Epidermal melanocyte (primary cell): ENCODE data around the gene CDC42BPB.

ENCODE experiments used
- DNase-seq: peaks from one replicate; pipeline ENCODE4 v3.0.0; 2011; ENCODE audit warnings: low spot score; ENCODE audit not compliant: insufficient read length

The CDC42BPB gene

GRCh38 chr14:103073367-103073875 lies 16.1 kb upstream of the CDC42BPB start:
- no peak for DNase-seq

- no peak for DNase-seq
These were observed 15.4 kb upstream of the CDC42BPB start for GRCh38 chr14:103072595-103073366.

GRCh38 chr14:103071544-103072251 lies 14.3 kb upstream of the CDC42BPB start:
- no peak for DNase-seq

GRCh38 chr14:103070971-103071542 lies 13.7 kb upstream of the CDC42BPB start:
- DNase-seq = no peak

- DNase-seq = no peak
These were observed 13.0 kb upstream of the CDC42BPB start for GRCh38 chr14:103070263-103070885.

- DNase-seq = no peak
These were observed 11.2 kb upstream of the CDC42BPB start for GRCh38 chr14:103068351-103069073.

GRCh38 chr14:103067231-103067954 lies 10.0 kb upstream of the CDC42BPB start:
- no peak for DNase-seq

GRCh38 chr14:103066399-103066798 lies 9.1 kb upstream of the CDC42BPB start:
- DNase-seq = no peak

GRCh38 chr14:103065861-103066260 lies 8.5 kb upstream of the CDC42BPB start:
- DNase-seq = no peak

- no peak for DNase-seq
These were observed 7.6 kb upstream of the CDC42BPB start for GRCh38 chr14:103064978-103065377.

- DNase-seq = no peak
These were observed 7.1 kb upstream of the CDC42BPB start for GRCh38 chr14:103064436-103064835.

GRCh38 chr14:103061482-103061976 lies 4.2 kb upstream of the CDC42BPB start:
- no peak for DNase-seq

GRCh38 chr14:103059556-103059955 lies 2.2 kb upstream of the CDC42BPB start:
- DNase-seq = no peak

GRCh38 chr14:103058164-103059055 lies 1.1 kb upstream of the CDC42BPB start:
- DNase-seq = no peak

- DNase-seq = no peak
These were observed 349 bp downstream of the CDC42BPB start for GRCh38 chr14:103057028-103057371.

- DNase-seq = no peak
These were observed 874 bp downstream of the CDC42BPB start for GRCh38 chr14:103056322-103057027.

GRCh38 chr14:103055695-103056094 lies 1.7 kb downstream of the CDC42BPB start:
- DNase-seq = no peak

- DNase-seq = no peak
These were observed 4.9 kb downstream of the CDC42BPB start for GRCh38 chr14:103052407-103052806.

- DNase-seq = no peak
These were observed 6.4 kb downstream of the CDC42BPB start for GRCh38 chr14:103050935-103051334.
